ENCODE data around the gene SLC17A8.
"Not testable (repeated sequence)": the region's sequence is repeated elsewhere in the genome, so short reads cannot be mapped to it uniquely, and the experiment has no call there.

The SLC17A8 gene

DNA sequence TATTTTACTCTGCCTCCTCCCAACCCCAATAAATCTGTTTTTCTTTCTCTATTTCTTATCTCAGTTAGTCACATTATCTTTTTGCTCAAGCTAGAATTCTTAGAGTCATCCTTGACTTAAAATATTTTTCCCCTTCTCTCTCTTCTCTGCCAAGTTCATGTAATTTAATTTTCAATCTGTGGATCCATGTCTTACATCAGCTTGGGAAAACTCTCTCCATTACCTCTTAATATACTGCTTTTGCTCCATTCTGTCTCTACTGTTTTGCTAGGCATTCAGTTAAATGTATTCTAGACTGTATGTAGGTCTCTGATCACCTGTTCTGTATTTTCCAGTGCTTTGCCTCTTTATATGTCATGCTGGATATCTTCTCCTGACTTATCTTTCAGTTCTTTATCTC, 65.8 kb downstream of the SLC17A8 start:
- FAIRE-seq (no peak), DNase-seq (ENCODE audit: low spot score) (no peak)

DNA sequence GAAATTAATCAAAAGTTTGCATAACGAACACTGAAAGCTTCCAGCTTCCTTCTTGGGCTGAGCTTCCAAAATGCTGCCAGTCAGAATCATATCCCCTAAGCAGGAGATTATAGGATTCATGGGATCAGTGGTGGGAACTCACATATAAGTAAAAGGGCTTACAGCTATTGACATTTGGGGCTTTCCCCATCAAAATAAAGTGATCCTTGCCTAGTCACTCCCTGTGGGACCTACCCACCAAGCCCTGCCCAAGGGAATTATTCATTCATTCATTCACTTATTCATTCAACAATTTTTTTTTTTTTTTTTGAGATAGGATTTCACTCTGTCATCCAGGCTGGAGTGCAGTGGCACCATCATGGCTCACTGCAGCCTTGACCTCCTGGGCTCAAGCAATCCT, 69.3 kb downstream of the SLC17A8 start:
- no peak for DNase-seq (ENCODE audit: low spot score)
- no peak for FAIRE-seq

DNA sequence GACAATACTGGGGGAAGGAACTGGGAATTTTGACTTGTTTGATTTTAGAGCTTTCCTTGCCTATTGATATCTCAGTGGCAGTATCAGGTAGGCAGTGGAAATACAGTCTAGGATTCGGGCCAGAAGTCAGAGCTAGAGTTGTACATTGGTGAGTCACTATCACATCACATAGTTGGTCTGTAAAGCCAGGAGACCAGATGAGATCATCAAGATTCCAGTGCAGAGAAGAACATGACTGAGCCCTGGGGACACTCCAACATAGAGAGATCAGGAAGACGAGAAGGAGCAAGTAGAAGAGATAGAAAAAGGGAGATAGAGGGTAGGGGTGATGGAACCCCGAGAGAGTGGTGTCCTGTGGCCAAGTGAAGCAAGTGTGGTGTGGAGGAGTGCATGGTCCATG, 70.2 kb downstream of the SLC17A8 start:
- DNase-seq (ENCODE audit: low spot score), result peak; percentile 73
- FAIRE-seq, result no peak

DNA sequence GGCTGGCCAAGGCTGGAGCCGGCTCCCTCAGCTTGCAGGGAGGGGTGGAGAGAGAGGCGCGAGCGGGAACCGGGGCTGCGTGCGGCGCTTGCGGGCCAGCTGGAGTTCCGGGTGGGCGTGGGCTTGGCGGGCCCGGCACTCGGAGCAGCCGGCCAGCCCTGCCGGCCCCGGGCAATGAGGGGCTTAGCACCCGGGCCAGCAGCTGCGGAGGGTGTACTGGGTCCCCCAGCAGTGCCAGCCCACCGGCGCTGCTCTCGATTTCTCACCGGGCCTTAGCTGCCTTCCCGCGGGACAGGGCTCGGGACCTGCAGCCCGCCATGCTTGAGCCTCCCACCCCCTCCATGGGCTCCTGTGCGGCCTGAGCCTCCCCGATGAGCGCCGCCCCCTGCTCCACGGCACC, 73.4 kb downstream of the SLC17A8 start:
- DNase-seq (ENCODE audit: low spot score); FAIRE-seq: not testable (repeated sequence)

- DNase-seq (ENCODE audit: low spot score) (no peak), FAIRE-seq (no peak)
Observed at GRCh38 chr12:100433701-100434100, 76.8 kb downstream of the SLC17A8 start.

DNA sequence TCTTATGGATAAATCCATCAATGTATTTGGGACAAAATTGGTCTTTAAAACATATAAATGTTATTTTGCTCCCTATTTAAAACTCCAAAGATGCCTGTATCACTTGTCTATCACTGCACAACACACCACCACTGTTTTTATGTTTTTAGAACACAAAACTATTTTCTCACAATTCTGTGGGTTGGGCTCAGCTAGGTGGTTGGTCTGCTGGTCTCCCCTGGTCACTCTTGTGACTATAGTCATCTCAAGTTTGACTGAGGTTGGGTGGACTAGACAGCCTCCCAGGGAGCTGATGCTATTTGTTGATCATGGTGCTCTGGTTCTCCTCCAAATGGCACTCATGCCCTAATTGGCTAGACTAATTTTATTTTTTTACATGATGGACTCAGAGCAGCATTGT, 77.3 kb downstream of the SLC17A8 start:
- no peak for FAIRE-seq
- no peak for DNase-seq (ENCODE audit: low spot score)

GRCh38 chr12:100435957-100436356, 79.1 kb downstream of the SLC17A8 start:
- FAIRE-seq (no peak), DNase-seq (ENCODE audit: low spot score) (no peak)

- FAIRE-seq, result no peak
- no peak for DNase-seq (ENCODE audit: low spot score)
Observed at GRCh38 chr12:100437038-100437841, 80.4 kb downstream of the SLC17A8 start.

DNA sequence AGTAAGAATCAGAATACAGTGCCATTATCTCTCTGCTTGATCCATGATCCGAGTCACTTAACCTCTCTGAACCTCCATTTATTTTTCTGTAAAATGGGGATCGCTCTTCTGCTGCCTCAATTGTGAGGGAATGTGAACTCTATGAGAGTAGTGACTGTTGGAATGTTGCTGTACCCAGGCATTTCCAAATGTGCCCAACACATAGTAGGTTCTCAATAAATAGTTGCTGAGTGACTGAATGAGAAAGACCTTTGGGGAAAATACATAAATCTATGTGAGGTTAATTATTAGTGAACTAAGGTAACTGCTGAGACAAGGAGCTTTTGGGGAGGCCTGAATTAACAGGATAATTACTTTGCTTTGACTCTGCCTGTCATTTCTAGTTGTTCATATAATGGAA, 82.9 kb downstream of the SLC17A8 start:
- DNase-seq (ENCODE audit: low spot score) (no peak), FAIRE-seq (no peak)

DNA sequence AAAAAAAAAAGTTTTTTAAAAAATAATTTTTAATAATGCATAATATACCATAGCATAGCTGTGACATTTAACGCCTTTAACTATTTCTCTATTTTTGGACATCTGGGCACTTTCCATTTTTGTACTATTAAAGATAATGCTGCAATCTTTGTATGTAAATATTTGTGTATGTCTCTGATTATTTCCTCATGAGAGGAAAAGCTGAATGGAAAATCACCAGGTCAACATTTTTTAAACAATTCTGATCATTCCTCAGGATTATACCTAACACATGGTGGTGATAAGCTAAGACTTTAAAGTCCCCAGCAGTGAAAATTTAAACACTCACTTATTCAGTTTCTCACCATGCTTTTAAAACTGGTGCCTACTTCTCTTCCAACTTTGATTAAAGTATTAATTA, 85.5 kb downstream of the SLC17A8 start:
- FAIRE-seq (no peak), DNase-seq (ENCODE audit: low spot score) (no peak)

DNA sequence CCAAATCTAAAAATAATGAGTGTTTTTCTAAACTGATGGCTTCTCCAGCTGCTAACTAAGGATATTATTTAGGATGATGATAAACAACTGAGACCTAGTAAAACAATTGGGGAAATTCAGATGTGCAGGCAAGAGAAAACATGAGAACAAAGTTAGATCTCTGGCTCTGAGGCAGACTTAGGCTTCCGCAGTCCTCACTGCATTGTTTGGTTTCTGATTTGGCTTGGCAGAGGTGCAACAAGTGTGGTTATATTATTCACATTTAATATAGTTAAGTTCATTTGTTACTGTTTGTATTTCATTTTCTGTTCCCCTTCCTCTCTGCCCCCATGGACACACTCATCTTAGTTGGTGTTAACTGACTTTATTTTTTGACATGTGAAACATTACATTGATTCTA, 86.6 kb downstream of the SLC17A8 start:
- no peak for FAIRE-seq
- no peak for DNase-seq (ENCODE audit: low spot score)

DNA sequence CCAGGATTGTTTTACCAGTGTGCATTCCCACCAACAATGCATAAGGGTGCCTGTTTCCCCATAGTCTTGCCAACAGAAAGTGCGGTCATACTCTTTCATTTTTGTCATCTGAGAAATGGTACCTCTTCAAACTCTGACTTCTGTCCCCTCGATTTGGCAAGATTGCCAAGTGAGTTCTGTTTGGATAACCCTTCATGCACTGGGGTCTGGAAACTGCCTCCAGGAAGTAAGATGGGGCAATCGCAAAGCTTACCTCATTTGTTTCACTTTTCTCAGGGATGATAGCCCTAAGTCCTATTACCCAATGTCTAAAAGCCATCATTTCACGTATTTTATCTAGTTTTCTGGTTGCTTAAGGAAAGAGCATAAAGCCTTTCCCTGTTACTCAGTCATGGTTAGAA, 88.2 kb downstream of the SLC17A8 start:
- no peak for DNase-seq (ENCODE audit: low spot score)
- no peak for FAIRE-seq

DNA sequence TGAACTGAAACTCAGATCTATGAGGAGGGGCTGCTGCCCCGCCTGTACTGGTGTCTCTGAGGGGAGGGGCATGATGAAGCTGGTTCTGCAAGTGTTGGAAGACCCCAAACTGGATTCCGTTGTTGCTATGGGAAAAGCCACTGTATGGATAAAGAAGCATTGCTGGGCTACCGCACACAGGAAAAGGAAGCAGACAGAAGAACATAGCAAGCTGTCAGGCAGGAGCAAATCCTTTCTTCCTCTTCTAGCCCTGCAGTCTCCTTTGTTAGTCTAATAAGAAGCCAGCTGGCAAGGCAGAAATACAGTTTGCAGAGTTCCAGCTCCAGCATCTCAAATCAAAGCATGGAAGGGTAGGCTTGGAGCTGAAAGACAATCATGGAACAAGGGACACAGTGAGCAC, 90.5 kb downstream of the SLC17A8 start:
- FAIRE-seq (no peak), DNase-seq (ENCODE audit: low spot score) (no peak)

DNA sequence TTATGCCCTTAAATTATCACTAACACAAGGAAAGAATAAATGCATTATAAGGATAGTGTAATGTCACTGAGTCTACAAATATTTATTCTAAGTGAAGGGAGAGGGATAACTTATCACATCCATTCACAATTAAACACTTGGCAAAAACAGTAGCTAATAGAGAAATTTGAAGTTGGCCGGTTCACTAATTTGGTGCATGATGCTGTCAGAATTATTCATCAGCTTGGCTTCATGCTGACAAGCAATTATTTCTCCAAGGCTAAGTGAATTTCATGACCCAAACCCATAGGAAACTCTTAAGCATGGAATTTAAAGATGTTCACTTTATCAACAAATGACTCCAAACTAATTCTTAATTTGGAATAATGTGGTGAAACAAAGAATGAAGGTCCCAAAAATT, 91.8 kb downstream of the SLC17A8 start:
- FAIRE-seq (no peak), DNase-seq (ENCODE audit: low spot score) (no peak)

DNA sequence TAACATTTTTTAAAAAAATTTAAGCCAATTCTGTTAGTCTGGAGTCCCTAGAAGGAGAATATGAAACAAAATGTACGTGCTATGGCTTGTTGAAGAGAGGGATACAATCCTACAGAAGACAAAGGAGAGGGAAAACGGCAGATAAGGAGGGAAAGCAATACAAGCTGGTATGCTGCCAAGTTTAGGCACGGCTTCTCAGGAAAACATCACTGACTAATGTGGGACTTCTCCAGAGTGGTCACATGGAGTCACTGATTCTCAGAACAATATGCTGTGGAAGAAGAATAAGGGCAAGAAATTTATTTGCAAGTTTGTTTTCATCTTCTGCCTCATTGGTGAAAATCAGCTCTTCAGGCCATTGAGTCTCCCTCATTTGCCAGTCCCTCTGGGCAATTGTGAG, 93.9 kb downstream of the SLC17A8 start:
- DNase-seq (ENCODE audit: low spot score), result peak; percentile 4
- no peak for FAIRE-seq

DNA sequence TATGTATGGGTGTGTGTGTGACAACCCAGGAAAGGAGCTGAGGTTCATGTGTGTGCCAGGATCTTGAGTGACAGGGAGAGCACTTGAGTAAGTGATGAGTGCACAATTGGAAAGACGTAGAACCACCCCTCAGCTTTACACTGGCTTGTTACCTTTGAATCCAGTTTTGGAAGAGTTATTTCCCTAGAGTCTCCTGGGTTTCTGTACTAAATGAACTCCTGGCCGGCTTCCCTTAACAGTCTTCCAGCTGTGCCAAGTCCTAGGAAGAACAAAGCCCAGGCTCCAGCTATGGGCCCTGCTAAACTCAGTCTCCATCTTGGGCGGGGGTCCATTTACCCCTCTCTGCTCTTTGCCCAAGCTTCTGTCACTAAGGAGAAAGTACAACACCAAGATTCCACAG, 97.1 kb downstream of the SLC17A8 start:
- FAIRE-seq (no peak), DNase-seq (ENCODE audit: low spot score) (no peak)

DNA sequence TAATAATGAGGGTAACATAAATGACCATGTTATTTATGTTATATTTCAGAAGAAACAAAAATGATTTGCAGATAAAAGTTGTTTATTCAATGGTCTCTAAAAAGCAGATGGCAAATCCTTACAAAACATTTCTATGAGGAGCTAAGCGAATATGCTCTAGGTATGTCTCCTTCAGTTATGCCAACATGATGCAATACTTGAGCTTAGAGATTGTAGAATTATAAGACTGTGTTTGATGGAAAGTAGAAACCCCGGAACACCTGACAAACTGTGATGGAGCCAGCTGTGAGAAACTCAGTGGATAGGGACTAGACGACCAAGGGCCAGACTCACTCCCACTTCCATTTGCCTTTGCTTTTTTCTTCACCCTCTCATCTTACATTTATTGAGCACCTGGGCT, 99.0 kb downstream of the SLC17A8 start:
- FAIRE-seq (no peak), DNase-seq (ENCODE audit: low spot score) (no peak)

DNA sequence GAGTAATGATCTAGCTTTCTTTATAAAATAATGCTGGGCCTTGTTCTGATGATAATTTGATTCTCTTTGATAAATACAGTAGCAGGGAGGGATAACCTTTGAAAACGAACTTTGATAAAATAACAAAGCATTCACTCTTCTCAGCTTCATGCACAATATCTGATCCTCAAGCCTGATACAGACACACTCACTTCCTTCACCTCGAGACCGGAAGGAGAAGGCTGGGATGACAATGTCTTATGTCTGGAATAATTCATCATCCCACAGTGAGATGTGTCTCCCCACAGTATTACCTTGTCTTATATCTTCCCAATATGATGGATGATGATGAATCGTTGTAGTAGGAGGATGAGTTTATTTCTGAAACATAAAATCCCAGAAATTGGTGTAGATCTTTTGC, 101.3 kb downstream of the SLC17A8 start:
- FAIRE-seq, result no peak
- no peak for DNase-seq (ENCODE audit: low spot score)

GRCh38 chr12:100460702-100461101, 103.8 kb downstream of the SLC17A8 start:
- DNase-seq (ENCODE audit: low spot score) (no peak), FAIRE-seq (no peak)

DNA sequence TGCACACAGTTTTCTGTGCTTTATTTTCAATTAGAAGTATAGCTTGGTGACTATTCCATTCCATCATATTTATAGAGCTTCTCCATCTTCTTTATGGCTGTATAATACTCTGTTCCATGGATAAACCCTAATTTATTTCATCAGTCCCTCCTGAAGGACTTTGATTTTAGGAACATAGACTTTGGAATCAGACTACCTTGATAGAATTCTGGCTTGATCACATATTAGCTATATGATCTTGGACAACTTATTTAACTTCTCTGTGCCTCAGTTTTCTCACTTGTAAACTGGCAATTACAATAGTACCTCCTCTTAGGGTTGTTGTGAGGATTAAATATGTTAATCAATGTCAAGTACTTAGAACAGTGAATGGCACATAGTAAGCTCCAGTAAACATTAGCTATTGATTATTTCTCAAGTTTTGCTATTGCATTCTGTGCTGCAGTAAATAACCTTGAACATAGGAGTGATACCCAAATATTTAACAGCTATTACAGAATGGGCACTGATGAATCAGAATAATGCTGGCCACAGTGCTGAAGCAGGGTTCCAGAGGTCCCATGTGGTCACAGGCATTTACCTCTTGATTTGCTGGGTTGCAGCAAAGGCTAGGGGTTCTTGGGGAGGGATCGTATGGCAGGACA, 104.6 kb downstream of the SLC17A8 start:
- DNase-seq (ENCODE audit: low spot score) (no peak), FAIRE-seq (no peak)

DNA sequence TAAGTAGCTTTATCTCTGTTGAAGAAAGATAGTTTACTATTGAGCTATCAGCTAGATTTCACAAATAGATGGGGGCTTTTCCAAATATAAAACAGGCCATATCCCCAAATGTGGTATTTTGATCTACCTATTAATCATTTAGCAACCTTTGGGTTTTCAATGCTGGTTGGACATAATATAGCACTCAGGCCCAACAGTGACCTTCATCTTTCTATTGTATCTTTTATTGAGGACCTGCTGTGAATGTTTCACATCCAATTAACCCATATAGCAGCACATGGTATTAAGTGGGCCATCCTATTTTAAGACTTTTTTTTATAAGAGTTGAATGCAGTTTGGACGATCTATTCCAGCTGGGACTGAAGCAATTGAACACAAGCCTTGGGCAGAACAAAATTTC, 106.8 kb downstream of the SLC17A8 start:
- no peak for FAIRE-seq
- DNase-seq (ENCODE audit: low spot score), result no peak

GRCh38 chr12:100464529-100464928, 107.7 kb downstream of the SLC17A8 start:
- DNase-seq (ENCODE audit: low spot score), result no peak
- FAIRE-seq, result no peak

- DNase-seq (ENCODE audit: low spot score) (no peak), FAIRE-seq (no peak)
Observed at GRCh38 chr12:100468126-100468525, 111.3 kb downstream of the SLC17A8 start.

Data from urothelium cell line (cell line).